SKM-1 (cell line): ENCODE results near the gene MUC6.

Experiments
- DNase-seq: peaks from one replicate; lab custom pipeline; 2025; ENCODE audit not compliant: unreplicated experiment; lab: John Stamatoyannopoulos, UW

Gene MUC6

GRCh38 chr11:1009991-1010390, 26.5 kb downstream of the MUC6 start:
- no peak for DNase-seq

DNA sequence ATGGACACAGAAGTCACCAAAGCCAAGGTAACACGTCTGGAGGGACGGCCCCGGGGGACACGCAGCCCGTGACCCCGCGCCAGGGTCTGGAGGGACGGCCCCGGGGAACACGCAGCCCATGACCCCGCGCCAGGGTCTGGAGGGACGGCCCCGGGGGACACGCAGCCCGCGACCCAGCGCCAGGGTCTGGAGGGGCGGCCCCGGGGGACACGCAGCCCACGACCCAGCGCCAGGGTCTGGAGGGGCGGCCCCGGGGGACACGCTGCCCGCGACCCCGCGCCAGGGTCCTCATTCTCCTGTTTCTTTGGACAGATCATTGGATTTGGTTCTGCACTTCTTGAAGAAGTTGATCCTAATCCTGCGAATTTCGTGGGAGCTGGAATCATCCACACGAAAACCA, 27.1 kb downstream of the MUC6 start:
- DNase-seq = no peak

- no peak for DNase-seq
Observed at GRCh38 chr11:1008803-1009145, 27.7 kb downstream of the MUC6 start.

DNA sequence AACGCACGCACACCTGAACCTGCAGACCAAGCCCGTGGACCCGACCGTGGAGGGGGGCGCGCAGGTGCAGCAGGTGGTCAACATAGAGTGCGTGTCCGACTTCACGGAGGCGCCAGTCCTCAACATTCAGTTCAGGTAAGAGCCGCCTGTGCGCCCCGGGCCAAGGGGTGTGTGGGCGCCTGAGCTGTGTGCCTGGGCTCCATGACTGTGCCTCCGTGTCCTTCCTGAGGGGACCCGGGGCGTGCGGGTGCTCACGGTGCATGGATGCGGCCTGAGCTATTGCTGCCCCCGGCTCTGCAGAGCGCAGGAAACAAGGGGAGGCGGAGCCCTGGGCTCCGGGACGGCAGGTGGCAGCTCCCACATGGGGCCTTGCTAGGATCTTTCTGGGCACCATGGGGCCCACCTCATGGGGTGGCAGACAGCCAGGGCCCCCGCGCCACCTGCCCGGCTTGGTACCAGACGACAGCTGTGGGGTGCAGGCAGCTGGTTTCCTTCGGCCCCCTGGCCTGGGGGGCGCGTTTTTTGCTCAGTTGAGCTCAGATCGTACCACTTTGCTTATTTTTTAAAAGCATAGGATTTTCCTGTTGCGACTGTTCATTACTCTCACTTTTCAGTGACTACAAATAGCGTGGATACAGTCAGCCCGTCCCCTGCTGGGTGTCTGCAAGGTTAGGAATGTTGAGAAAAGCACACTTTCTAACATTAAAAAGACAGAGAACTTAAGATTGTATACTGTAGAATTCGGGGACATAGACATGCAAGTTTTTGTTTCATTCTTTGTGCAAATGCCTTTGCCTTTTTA, 28.3 kb downstream of the MUC6 start:
- DNase-seq = no peak

- no peak for DNase-seq
Observed at GRCh38 chr11:1007279-1007678, 29.2 kb downstream of the MUC6 start.

GRCh38 chr11:1006762-1007161, 29.8 kb downstream of the MUC6 start:
- DNase-seq = no peak

- no peak for DNase-seq
Observed at GRCh38 chr11:1005928-1006327, 30.6 kb downstream of the MUC6 start.

DNA sequence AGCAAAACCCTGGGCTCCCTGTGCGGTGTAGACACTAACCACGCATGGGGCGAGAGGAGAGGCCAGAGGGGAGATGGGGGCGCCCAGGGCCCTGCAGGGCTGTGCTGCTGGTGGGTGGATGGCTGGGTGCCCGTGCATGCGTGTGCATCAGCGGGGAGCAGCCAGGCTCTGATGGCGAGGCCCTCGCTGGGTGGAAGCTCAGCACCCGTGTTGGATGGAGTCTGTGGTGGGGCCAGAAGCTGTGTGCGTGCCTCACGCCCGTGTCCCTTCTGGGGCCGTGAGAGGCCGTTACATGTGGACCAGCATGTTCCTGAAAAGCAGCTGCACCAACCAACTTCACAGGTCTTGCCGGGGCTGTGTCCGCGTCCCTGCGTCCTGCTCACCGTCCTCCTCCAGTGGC, 33.4 kb downstream of the MUC6 start:
- DNase-seq = no peak

DNA sequence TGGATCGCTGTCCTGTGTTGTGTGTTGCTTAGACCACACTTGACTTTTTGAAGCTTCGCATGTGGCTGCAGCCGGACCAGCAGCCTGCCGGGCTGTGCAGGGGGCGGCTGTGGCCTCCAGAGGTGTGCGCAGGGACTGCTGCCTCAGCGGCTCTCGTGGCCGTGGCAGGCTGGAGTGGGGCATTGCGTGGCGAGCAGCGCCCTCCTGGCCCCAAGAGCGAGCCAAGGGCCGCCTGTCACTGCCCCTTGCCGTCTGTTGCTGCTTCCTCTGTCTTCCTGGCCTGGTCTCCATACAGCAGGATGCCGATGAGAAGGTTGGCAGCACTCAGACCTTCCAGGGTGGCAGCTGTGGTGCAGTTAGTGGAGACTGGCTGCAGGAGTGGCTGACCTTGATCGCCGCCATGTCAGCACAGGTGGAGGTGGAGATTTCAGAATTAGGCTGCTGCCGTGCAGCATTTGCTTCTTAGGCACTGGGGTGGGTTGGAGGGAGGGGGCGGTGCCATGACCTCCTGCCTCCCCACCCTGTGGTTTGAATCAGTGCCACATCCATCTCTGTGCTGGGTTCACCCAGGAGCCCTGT, 34.0 kb downstream of the MUC6 start:
- DNase-seq = no peak

GRCh38 chr11:1001617-1002405, 34.7 kb downstream of the MUC6 start:
- DNase-seq = no peak

DNA sequence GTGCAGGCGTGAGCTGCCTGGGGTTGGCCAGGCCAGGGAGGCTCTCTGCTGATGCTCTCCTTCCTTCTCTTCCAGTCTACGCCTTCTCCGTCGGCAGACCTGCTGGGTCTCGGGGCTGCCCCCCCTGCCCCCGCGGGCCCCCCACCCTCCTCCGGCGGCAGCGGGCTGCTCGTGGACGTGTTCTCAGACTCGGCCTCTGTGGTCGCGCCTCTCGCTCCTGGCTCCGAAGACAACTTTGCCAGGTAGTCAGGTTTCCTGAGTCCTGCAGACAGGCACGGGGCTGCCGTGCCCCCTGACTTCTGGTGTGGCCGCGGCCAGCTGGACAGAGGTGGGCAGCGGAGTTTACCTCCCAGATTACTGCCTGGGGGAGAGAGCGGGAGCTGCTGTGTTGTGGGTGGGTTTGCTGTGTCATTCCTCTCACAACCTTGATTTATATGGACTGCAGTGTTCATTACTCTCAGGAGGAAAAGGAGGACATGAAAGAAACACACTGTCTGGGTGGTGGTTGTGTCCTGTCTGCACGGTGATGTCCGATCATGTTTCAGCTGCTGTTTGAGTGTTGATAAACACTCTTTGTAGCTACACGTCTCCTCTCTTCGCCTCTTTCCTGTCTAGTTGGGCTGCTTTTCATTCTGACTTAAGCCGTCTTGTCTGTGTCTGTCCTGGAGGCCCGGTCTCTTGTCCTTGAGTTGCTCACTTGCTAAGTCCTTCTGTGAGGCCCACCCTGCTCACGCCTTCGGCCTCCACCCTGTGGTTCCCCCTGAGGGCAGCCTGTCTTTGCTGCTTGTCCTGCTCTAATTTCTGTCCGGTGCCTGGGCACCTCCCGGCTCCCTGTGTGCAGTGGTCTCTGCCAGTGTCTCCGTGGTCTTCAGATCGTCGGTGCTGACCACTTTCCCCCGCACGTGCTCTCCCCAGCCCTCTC, 35.9 kb downstream of the MUC6 start:
- no peak for DNase-seq

GRCh38 chr11:999009-999408, 37.5 kb downstream of the MUC6 start:
- no peak for DNase-seq

DNA sequence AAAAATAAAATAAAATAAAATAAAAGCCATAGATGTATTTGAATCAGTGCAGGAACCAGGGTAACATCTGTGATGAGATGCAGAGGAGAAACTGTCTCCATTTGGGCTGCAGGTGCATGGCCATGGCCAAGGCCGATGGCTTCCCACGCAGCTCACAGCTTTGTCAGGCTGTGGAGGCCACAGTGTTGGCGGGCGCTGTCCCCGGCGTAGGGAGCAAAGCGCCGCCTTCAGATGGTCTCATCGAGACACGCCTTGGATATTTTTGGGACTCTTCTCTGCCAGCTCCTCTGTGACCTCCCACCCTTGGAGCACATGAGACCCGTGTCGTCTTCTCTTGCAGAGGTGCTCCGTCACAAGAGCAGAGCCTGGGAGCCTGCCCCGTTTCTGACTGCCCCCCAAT, 38.6 kb downstream of the MUC6 start:
- no peak for DNase-seq

DNA sequence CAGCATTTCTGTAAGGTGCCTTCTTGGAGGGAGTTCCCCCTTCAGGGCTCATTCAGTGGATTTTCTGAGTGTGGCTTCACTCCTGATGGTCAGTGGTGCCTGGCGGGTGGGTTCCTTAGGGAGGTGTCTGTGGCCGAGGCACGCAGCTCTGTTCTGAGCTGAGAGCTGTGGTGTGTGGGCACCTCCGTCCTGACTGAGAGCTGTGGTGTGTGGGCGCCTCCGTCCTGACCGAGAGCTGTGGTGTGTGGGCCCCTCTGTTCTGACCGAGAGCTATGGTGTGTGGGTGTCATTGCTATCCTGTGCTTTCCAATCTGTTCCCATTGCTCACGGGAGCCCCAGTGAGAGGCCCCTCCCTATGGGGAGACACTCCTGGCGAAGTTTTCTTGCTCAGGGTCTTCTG, 39.8 kb downstream of the MUC6 start:
- DNase-seq = no peak

DNA sequence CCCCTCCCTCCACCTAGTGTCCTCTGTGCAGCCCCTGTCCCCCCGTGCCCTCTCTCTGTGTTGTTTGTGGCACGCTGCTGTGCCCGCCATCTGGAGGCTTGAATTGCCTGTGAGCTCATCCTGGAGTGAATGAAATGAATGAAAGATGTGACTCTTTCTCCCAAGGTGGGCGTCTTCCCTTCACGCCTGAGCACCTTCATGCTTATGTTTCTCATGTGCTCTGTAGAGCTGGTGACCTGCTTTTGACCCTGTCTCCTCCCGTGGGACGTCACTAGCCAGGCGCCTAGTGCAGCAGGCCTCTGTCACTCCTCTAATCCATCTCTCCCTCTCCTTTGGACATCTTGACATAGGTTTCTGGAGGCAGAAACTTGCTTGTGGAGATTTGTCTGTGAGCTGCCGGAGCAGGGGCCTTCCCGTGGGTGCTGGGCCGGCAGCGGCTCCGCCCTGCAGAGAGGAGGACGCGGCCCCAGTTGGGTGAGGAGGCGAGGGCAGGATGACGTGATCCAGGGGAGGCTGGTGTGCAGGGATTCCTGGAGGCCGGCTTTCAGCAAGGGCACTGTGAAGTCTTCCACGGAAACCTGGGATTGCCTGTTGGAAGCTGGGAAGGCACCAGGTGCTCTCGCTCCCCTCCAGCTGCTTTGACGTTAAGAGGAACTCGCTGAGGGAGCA, 40.6 kb downstream of the MUC6 start:
- DNase-seq = no peak

GRCh38 chr11:995044-995751, 41.3 kb downstream of the MUC6 start:
- DNase-seq = no peak

DNA sequence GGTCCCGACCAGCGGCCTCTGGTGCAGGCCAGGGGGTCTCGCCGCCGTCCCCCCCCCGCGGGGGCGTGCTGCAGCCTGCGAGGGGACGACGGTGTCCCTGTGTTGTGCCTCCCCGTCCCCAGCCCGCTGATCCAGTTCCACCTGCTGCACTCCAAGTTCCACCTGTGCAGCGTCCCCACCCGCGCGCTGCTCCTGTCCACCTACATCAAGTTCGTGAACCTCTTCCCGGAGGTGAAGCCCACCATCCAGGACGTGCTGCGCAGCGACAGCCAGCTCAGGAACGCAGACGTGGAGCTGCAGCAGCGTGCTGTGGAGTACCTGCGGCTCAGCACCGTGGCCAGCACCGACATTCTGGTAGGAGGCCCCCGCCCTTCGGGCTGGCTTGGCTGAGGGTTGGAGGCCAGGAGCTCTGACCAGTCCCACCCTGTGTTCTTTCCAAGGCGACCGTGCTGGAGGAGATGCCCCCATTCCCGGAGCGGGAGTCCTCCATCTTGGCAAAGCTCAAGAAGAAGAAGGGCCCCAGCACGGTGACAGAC, 42.8 kb downstream of the MUC6 start:
- no peak for DNase-seq

DNA sequence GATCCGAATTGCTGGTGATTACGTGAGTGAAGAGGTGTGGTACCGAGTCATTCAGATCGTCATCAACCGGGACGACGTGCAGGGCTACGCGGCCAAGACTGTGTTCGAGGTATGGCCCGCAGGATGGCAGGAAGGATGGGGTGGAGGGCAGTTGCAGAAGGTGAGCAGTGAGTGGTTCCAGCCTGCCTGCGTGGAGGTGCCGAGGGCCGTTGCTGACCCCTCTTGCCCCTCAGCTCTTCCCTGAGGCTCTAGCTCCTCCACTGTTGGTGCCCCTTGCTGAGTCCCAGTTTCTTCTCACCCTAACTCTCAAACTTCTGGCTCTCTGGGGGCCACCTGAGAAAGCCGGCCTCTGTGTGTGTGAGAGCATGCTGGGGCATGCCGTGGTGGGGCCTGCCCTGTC, 43.9 kb downstream of the MUC6 start:
- no peak for DNase-seq

GRCh38 chr11:991711-992307, 44.7 kb downstream of the MUC6 start:
- no peak for DNase-seq
